ENCODE measurements around the gene CLSTN2.

- TF ChIP-seq CTCF (IDR thresholded peaks at IDR 0.05) (no peak), POLR2AphosphoS5 (IDR thresholded peaks at IDR 0.05) (no peak), POLR2A (IDR thresholded peaks at IDR 0.05; ENCODE audit: low read depth) (no peak)
These were observed 28.6 kb upstream of the CLSTN2 start for GRCh38 chr3:139906418-139906817.

All from esophagus muscularis mucosa (tissue), 3 donors.